Measurements from ENCODE around the gene DHH.

- TF ChIP-seq EZH2 (IDR thresholded peaks at IDR 0.05; ENCODE audit: borderline replicate concordance, low read depth, low read length, poor library complexity, severe bottlenecking), result no peak
- TF ChIP-seq, protein P1, sequence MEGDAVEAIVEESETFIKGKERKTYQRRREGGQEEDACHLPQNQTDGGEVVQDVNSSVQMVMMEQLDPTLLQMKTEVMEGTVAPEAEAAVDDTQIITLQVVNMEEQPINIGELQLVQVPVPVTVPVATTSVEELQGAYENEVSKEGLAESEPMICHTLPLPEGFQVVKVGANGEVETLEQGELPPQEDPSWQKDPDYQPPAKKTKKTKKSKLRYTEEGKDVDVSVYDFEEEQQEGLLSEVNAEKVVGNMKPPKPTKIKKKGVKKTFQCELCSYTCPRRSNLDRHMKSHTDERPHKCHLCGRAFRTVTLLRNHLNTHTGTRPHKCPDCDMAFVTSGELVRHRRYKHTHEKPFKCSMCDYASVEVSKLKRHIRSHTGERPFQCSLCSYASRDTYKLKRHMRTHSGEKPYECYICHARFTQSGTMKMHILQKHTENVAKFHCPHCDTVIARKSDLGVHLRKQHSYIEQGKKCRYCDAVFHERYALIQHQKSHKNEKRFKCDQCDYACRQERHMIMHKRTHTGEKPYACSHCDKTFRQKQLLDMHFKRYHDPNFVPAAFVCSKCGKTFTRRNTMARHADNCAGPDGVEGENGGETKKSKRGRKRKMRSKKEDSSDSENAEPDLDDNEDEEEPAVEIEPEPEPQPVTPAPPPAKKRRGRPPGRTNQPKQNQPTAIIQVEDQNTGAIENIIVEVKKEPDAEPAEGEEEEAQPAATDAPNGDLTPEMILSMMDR (conservative IDR thresholded peaks at IDR 0.05; ENCODE audit: low read depth, low read length), result no peak
These were observed 15.3 kb upstream of the DHH start for GRCh38 chr12:49109641-49110463.

Data from A673 (cell line).